Activated T-cell treated with anti-CD3 and anti-CD28 coated beads for 4 hours (primary cell): ENCODE data around the gene AGER.
"Not testable (repeated sequence)": the region's sequence is repeated elsewhere in the genome, so short reads cannot be mapped to it uniquely, and the experiment has no call there.

ENCODE experiments used
- DNase-seq: peaks from one replicate; pipeline ENCODE4 v3.0.0-alpha.2; 2020

AGER gene

DNA sequence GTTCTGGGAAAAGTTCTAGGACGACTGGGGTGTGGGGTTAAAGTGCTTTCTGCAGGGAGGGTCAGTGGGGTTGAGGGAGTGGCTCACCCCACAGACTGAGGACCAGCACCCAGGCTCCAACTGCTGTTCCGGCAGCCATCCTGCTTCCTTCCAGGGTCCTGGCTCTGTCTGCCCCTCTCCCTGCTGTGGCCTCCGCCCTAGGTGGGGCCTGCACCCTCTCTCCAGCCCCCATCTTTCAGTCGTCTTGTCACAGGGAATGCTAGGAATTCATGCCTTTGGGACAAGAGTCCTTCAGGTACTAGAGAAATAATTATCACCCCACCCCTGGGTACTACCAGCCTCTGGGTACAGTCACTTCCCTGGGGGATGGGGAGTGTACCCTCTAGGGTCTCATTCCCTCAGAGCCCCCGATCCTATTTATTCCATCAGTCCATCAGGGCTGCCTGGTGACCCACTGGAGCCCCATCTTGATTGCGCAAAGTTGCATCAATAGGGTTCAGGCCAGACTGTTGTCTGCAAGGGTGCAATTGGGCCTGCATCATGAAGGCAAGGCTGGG lies at the start of gene AGER:
TSS of gene AGER (minus strand) at position 170 of the 557 bp plus-strand sequence. CDS start at position 139, 31 bp downstream.
- no peak for DNase-seq

DNA sequence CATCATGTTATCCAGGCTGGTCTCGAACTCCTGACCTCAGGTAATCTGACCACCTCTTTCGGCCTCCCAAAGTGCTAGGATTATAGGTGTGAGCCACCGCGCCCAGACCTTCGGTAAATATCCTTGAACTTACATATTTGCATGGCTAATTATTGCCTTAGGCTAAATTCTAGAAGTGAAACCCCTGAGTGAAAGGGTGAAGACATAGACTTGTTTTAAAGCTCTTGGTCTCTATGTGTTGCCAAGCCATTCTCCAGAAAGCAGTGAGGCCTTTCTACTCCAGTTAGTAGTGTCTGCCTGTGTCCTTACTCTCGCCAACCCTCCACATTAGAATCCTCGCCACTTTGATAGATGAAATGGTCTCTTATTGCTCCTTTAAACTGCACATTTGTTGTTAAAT lies 42.4 kb upstream of the AGER start:
- DNase-seq, result no peak

- DNase-seq, result no peak
Measured at GRCh38 chr6:32224696-32225095, 40.6 kb upstream of the AGER start.

DNA sequence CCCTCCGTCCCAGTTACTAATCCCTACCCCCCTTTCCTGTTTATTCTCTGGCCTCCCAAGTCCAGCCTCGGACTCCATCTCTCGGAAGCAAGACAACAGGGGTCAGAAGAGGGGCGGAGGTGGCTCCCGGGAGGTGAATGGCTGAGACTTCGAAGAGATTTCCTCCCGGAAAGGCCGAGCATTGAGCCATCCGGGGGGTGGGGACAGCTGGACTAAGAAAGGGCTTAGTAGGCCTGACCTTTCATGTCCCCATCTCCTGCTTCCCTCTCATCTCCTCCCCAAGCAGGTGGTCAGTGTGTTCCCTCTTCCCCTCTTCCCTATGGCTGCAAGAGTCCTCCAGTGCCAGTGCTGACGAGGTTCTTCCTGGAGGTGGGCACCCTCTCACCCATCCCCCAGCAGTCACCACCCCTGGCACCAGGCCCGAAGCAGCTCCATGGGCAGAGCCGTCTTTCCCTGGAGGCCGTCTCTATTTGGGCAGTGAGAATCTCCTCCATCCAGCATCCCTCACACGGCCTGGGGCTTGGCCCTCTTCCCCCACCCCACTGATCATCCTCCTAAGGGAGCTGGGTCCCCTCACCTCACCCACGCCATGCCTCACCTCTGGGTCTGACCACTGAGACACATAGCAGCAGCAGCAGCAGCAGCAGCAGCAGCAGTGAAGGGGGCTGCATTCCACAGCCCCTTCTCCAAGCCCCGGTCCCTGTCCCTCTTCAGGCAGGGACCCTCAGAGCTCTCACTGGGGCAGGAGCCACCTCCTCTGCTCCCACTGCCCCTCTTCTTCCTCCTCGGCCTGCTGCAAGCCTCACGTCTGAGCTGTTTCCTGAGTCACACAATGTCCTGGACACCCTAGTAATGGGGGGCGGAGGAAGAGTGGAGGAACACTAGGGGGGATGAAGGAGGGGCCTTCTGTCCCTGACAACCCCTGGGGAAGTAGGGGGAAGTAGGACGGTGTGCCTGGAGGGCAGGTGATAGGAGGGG lies 39.5 kb upstream of the AGER start, which contains the start of gene NOTCH4:
TSS of gene NOTCH4 (minus strand) at position 810 of the 978 bp plus-strand sequence. CDS start at position 671, 139 bp downstream.
- DNase-seq, result no peak

GRCh38 chr6:32222333-32223230 lies 38.5 kb upstream of the AGER start:
- DNase-seq, result no peak

DNA sequence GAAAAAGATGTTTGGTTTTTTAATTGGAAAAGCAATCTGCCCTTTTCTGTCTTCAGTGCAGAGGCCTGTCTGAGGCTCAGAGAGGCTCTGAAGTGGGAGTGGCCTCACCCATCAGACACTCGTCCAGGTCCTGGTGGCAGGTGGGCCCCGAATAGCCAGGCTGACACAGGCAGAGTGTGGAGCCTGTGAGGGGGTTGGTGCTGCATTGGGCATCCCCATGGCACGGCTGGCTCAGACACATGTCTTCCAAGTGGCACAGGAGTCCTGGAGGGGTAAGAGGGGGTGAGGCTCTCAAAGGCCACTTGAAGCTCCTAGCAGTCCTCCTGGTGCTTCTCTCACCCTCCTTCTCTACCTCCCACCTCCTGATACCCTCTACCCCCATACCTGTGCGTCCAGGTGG lies 36.0 kb upstream of the AGER start:
- no peak for DNase-seq

DNA sequence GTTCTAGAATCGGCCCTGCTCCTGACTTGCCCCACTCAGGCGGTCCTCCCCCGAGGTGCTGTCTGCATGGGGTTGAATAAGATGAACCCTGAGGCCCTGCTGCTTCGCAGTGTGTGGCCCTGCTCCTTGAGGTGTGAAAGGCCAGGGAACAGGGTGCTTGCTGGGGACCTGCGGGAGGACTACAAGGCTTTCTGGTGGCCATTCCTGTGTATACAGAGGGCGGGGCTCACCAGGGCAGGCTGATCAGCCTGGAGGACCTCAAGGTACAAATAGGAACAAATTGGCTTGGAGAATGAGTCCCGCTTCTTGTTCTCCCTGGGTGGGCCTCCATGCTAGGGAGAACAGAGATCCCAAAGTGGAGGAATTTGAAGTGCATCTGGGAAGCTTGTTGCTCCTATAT lies 34.1 kb upstream of the AGER start:
- no peak for DNase-seq

DNA sequence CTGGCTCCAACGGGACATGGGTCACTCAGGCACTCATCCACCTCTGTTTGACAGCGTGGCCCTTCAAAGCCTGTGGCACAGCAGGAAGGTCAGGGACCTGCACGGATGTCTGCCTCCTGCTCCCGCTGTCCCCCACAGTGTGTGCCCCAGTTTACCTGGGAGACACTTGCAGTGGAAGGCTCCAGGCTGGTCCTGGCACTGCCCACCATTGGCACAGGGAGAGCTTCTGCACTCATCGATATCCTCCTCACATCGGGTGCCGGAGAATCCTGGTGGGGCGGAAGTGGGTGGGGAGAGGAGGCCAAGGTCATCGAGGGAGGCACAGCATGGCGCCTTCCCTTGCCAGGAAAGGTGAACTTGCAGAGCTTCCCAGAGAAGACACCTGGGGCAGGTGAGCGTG lies 32.9 kb upstream of the AGER start:
- no peak for DNase-seq

GRCh38 chr6:32216285-32216684 lies 32.2 kb upstream of the AGER start:
- DNase-seq, result no peak

GRCh38 chr6:32215617-32216016 lies 31.6 kb upstream of the AGER start:
- DNase-seq, result no peak

- no peak for DNase-seq
Measured at GRCh38 chr6:32214126-32214525, 30.1 kb upstream of the AGER start.

- DNase-seq, result no peak
Measured at GRCh38 chr6:32213649-32214048, 29.6 kb upstream of the AGER start.

- DNase-seq, result no peak
Measured at GRCh38 chr6:32212076-32212760, 28.2 kb upstream of the AGER start.

DNA sequence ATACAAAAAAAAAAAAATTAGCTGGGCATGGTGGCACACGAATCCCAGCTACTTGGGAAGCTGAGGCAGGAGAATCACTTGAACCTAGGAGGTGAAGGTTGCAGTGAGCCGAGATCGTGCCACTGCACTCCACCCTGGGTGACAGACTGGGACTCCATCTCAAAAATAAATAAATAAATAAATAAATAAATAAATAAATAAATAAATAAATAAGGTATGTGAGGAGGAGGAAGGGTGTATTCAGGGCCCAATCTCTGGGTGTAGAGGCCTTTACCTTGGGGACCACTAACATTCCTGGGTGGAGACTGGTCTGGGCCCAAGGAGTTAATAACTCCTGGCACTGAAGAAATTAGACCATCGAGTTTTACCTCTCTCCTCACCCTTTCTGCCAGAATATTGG lies 27.4 kb upstream of the AGER start:
- not testable (repeated sequence) for DNase-seq

GRCh38 chr6:32210191-32210601 lies 26.1 kb upstream of the AGER start:
- no peak for DNase-seq

GRCh38 chr6:32208996-32209395 lies 24.9 kb upstream of the AGER start:
- DNase-seq, result no peak

DNA sequence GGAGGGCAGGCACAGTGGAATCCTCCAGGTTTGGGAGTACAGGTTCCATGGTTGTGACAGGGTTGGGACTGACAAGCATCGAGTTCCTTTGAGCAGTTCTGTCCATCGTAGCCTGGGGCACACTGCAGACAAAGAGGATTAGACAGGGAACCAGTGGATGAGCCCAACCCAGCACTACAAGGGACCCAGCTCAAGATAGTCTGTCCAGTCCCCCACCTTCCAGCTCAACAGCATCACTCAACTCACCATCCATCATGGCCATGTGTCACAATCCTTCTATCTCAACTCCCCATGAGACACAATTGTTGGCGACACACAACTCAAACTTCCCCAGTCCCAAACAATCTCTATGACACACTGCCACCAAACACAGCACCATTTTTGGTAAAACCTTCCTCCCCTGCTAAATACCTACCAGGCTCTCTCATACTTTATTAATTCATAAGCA lies 20.2 kb upstream of the AGER start:
- no peak for DNase-seq

DNA sequence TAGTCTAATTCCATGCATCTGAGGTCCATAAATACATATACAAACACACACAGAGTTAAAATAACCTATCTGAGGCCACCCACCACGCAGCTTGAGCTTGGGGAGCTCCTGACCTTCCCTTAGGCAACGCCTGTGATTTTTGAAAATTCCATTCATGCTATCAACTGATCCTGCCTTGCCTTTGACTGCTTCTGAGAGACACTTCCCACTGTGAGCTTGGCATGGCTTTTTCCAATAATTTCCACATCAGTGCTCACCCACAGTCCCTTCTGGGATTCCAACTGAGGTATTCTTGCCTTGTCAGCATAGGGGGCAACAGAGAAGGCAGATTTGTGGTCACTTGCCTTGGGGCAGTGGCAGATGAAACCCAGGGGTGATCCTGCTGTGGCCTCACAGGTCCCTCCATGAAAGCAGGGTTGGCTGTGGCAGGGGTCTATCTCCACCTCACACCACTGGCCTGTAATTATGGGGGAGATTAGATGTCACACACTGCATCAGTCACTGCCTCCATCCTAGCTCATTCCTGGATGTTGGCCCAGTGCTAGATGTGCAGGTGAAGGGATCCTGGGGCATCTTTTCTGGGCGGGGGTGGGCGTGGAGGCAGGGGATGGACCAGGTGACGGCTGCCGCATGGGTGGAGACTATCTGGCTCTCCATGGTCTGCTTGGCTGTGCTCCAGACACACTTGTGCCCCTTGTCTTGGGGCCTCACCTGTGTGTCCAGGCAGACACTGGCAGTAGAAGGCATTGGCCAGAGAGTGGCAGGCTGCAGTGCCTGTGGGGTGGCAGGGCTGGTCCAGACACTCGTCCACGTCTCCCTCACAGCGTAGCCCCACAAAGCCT lies 19.6 kb upstream of the AGER start:
- no peak for DNase-seq

GRCh38 chr6:32202186-32202585 lies 18.1 kb upstream of the AGER start:
- DNase-seq, result no peak

GRCh38 chr6:32200711-32201475 lies 16.8 kb upstream of the AGER start:
- DNase-seq, result no peak

DNA sequence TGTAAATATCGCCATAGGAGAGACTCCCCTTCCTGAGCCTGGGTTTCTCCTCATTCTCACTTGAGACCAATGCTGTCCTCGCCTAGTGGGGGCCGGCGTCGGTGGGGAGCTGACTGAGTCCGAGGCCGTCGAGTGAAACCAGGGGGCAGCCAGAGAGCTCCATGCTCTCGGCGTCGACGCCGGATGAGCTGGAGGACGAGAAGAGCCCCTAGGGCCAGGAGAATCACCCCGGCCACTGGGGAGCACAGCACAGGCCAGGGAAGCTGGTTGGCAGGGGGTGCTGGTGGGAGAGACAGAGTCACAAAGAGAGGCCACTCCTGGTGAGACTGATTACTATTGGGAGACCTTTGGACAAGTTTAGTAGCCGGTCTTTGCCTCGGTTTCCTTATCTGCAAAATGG lies 14.8 kb upstream of the AGER start:
- DNase-seq, result no peak
